COLO668 (cell line): Measurements from ENCODE around the gene DOK5.

Experiments used
- DNase-seq: peaks from one replicate; lab custom pipeline; 2025; ENCODE audit not compliant: unreplicated experiment; lab: John Stamatoyannopoulos, UW

The DOK5 gene

DNA sequence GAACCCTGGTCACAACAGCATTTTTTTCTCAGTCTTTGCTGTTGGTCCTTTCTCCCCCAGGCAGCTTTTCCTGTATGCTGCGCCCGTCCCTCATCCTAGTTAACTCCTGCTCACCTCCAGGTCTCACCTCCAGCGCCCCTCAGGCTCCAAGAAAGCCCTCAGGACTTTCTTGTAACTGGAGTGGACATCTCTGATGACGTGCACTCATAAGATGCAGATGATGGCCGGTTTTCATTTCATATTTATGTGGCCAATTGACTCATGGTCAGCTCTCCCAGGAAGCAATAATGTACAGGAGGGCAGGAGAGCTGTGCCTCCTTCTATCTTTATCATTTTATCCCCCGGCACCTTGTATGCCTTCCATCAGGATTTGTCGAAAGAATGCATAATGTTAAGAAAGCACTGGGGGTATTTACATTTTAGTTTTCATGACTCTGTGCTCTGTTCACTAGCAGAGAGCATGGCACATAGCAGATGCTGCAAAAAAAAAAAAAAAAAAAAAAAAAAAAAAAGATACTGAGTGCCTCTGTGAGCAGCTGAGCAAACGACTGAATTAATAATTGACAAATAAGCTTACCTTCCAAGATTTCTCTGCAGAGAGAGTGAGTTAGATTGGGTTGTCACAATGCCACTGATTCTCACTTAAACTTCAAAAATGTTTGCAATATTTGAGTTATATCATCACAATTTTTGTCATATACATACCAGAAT, 170.2 kb downstream of the DOK5 start:
- no peak for DNase-seq

DNA sequence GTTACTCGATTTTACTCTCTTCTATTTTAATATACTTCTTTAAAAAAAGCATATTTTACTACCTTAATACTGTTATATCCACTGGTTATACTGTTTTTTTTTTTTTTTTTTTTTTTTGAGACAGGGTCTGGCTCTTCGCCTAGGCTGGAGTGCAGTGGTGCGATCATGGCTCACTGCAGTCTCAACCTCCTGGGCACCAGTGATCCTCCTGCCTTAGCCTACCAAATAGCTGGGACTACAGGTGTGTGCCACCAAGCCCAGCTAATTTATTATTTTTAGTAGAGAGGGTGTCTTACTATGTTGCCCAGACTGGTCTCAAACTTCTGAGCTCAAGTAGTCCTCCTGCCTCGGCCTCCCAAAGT, 170.7 kb downstream of the DOK5 start:
- no peak for DNase-seq

DNA sequence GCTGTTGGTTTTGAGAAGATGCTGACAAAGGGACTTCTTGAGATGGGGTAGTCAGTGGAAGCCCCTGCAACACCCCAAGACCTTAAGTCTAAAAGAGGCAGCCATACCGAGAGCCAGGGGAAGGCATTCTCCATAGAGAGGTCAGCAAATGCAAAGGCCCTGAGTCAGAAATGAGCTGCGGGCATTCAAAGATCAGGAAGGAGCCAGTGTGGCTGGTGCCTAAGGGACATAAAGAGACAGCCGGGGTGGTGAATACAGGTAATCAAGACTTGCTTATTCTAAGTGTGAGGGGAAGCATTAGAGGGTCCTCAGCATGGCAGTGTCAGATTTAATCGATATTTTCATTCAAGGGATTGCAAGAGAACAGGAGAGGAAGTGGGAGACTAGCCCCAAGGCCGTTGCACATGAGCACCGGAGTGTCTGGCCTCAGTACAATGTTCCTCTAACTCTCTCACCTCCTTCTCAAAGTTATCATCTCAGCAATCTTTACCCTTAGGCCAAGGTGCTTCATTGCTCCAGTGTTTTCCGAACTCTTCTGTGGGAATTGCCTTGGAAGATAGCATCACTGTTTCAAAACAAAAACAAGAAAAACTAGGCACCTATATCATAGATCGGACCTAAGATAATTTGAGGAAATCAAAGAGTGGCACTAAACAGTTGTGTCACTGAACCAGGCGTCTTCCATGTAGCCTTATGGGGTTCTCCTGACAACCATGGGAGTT, 173.2 kb downstream of the DOK5 start:
- DNase-seq = no peak

DNA sequence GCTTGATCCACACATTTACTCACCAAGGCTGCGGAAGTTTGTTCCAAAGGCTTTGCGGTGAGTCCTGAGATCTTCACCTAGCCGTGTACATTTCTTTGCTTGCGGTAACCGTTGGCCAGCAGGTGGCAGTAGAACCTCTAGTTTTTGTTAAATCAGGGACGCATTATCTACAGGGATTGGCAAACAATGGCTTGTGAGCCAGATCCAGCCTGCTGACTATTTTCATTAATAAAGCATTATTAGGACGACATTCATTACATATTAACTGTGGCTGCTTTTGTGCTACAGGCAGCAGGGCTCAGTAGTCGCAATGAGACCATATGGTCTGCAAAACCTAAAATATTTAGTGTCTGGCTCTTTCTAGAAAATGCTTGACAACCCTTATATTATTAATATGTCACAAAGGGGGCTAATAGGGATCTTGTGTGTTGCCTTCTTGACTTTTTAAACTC, 174.1 kb downstream of the DOK5 start:
- peak; percentile 61 for DNase-seq

DNA sequence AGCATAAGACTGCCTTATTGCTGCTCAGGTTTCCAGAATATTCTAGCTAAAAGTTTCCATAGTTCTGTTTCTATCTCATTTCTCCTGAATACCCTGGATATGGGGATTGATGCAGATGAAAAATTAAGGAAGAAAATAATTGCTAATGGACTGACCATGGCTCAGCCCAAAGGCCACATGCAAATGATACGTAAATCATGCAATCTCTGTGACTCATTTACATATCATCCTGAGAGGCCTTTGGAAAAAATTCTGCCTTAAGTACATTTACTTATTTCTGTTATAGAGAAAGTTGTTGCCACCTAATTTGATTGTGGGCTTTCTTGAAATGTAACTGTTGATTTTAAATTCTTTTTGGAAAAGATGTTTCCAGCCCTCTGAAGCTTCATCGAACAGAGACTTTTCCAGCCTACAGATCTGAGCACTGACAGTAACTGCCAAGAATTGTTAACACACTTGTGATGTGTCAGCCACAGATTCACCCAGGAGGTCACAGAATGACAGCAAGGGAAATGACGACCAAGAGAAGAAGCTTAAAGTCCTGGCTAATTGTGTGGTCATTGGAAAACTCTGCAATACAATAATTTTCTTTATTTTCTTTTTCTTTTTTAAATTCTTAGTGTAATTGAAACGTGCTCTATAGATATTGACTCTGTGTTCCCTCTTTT, 174.8 kb downstream of the DOK5 start:
- DNase-seq = no peak

DNA sequence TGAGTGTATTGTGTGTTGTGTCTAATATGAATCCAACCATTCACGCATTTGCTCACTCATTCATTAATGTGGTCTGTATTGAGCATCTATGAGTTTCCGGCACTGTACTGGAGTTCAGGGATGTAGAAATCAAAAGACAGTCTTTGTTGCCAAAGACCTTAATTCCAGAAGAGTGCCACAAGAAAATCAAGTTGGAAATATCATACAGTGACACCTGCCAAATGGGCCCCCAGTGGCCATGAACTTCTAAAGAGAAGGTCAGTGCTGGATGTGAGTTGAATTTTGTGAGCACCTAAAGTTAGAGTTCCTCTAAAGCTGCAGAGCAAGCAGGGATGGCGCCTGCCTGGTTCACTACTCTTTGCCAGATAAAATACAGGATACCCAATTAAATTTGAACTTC, 175.9 kb downstream of the DOK5 start:
- DNase-seq = no peak

DNA sequence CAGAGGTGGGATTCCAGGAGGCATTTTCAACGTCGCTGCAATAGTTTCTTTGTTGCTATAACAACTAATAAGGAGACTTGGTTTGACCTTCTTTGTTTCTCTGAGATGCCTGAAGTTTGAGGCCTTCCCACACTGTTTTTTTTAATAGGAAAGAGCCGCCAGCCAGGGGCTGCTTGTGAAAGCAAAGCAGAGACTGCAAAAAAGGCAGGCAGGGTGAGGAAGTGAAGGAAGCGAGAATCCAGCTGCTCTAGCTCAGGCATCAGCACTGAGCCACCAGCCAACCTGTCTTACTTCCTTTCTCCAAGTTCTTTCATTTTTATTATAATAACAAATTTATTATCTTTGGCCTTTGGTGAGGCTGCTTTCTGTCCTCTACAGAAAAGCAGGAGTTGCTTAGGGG, 179.1 kb downstream of the DOK5 start:
- no peak for DNase-seq

DNA sequence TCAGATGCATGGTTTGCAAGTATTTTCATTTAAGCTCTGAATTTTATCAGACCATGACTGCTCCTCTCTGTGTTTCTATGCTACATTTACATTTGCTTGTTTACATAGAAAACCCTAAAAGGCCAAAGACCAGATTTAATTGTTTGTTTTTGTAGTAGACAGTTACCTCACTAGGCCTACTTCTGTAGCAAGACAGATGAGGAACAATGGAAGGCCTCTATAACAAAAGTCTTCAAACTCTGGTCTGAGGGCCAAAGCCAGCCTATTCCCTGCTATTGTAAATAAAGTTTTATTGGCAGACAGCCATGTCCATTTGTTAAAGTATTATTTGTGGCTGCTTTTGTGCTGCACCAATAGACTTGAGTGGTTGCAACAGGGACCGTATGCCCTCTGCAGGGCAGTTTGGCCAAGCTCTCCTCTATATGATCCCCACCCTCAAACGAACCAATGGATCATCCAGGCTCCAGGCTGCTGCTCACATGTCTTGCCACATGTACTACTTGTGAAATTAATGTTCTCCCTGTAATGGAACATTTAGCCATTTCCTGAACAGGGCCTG, 182.0 kb downstream of the DOK5 start:
- no peak for DNase-seq

DNA sequence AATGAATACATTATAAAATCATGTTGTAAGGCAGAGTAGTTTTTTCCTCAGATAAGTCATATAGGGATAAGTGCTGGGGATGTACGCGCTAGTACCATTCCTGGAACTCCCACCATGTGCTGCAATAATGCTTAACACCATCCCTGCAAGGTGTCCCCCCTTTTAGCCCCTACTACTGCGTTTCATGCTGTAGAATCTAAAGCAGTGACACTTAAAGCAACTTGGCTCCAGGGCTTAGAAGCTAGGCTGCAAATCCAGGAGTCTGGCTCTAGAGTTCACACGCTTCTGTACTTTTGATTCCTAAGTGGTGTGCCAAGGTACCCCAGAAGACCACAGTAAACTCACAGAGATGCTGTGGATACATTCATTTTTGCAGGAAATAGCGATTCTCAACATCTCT, 183.1 kb downstream of the DOK5 start:
- no peak for DNase-seq

DNA sequence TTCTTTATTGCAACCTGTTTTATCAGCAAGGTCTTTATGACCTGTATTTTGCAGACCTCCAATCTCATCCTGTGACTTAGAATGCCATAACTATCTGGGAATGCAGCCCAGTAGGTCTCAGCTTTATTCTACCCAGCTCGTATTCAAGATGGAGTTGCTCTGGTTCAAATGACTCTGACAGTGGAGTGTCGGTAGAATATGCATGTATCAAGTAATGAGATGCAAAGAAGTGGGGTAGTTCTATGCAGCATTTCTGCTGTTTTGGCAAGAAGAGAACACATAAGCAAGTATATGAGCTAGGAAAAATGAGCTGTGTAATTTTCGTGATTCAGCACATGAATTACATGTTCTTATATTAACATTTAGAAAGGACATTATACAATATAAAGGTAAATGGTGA, 185.9 kb downstream of the DOK5 start:
- no peak for DNase-seq

DNA sequence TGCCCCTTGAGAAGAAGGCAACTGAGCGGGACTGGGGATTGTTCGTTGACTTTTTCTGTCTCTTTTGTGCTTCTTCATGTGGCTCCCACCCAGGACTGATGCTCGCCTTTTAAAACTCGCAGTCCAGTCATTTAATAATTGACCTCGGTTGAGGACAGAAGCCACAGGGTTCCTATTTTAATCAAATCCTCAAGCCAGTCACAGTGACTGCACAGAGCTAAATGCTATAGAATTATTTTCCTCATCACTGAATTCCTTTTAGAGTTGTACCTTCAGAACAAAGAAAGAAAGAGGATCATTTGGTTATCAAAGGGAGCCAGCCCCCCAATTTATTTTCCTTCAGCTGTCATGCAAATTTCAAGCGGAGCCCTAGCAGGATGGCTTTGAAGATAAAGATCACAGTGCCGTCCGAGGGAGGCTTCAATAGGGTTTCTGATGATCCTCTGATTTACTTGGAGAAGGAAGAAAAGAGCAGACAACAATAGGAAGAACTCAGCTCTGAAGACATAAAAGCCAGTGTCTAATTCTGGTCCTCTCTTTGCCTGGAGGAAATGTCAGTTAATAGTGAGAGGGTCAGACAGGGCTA, 186.6 kb downstream of the DOK5 start:
- DNase-seq = no peak

DNA sequence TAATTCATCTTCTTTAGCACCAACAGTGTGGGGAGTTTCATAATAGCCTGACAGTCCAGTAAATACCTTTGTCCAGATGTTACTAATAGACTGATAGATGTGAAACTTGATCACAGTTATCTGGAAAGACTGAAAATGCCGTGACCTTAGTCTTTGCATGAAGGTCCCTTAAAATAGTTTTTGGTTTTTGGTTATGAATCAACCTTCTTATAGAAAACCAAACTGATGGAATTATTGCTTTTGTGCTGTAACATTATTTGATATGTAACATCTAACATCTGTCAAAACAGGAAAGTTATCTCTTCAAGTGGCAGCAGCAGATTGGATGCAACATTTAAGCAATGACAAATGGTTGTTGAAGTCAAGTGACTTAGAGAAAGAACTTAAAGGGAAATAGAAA, 190.4 kb downstream of the DOK5 start:
- no peak for DNase-seq

DNA sequence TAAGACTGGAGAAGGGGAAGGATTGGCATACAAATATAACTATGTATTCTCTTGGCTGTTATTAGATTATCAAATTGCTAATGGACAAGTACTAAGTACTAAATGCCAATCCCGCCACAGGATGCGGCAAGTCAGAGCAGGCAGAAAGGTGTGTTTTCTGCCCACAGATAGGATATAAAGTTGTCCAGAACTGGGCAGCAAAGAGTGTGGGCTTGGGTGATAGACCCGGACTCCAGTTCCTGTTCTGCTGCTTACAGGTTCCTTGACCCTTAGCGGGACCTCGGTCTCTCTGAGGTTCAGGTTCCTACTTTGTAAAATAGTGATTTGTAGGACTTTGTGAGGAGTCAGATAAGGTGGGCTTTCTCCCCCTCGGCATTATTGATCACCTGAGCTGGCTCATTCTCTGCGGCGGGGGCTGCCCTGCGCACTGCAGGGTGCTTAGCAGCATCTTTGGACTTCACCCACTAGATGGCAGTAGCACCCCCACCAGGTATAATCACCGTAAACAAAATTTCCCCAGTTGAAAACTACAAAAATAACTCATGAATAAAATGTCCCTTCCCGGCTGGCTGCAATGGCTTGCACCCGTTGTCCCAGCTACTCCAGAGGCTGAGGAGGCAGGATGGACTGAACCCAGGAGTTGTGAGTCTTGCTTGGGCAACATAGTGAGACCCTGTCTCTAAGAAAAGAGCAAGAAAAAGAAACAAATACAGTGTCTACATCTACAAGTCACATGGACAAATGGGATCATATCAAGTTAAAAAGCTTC, 193.1 kb downstream of the DOK5 start:
- peak; percentile 7 for DNase-seq

DNA sequence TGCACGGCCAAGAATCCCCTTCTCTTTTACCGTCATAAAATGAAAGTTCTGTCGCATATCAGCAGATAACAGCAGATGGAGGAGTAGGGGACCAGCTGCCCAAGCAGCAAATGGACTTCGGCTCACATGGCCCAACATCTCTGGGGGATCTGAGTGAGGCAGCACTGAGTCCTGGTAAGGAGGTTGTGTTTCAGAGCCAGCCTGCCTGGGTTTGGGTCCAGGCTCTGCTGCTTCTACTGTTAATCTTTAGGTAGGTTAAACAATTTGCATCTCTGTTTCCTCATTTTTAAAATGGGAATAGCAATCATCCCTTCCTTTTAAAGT, 193.6 kb downstream of the DOK5 start:
- DNase-seq = no peak

DNA sequence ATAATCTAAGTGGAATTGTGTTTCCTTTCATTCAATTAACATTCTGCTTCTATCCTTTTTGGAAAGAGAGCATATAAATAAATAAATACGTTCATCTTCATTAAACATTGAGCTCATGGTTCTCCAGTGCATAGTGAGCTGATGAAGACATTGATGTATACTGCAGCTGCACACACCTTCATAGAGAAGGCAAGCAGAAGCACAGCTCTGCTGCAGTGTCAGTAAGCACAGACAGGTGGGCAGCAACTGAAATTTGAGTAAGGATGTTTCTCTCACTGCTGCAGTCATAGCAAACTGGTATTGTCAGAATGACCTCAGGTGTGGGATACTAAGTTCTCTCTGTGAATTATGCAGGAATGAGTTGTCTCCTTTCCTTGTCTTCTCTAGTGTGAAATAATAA, 202.9 kb downstream of the DOK5 start:
- no peak for DNase-seq

DNA sequence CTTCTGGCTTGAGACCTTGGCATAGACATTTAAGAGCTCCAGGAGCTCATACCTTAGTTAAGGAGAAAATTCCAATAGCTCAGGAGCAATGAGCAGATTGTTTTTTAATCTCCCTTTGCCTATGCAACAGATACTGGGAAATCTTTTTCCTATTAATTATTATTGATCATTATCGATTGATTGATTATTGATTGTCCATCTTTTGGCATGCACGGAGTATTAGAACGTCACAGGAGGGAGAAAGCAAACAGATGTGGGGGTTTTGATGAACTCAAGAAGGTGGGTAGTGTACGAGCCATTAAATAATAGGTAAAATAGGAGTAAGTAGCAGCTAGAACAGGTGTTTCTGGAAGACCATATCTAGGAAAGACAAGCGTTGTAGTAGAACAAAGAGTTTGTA, 205.0 kb downstream of the DOK5 start:
- DNase-seq = no peak

DNA sequence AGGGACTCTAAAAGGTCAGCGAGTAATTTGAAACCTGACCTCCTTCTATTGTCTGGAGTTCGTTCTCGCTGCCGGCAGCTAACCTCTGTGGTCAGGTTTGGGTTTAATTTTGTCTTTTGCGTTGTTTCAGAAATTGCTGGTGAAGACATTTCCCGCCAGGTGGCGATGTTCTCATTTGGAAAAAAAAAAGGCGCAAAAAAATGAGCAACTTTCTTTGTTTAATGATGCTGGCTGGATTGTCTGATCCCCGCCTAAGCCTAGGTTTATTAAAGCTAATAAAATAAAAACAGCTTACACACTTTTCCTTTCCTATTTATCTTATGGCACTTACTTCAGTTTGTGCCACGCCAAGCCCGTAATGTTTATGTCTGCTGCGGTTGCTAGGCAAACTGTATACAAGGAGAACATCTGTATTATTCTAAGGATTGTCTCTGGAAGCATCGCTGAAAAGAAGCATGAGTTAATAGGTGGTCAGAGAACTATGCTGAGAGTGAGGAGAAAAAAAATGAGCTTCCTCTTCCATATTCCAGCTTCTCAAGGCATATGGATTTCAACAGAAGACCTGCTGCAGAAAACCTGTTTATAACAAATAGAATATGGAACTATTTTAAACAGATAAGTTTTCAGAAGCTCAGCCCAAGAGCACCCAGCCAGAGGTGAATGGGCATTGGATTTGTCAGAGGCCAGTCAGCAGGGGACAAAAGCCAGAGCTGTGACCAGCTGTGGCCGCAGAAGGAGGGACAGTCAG, 205.7 kb downstream of the DOK5 start:
- no peak for DNase-seq

DNA sequence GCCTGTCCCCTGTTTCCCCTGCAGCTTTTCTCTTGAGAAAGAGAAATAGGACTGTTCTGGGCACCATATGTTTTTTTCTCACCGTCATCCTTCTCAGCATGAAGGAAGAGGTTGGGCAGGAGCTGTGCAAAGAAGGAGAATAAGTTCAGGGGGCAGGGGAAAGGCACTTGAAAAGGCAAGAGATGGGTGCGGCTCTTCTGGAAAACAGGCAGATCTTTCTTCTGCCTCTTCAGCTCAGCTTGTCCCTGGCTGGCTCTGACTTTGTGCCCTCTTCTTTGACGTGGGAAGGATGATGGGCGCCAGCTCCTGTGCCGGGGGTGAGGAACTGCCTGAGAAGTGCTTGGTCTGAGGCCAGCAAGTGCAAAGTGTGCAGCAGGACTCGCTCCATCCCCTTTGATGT, 206.5 kb downstream of the DOK5 start:
- DNase-seq = no peak

DNA sequence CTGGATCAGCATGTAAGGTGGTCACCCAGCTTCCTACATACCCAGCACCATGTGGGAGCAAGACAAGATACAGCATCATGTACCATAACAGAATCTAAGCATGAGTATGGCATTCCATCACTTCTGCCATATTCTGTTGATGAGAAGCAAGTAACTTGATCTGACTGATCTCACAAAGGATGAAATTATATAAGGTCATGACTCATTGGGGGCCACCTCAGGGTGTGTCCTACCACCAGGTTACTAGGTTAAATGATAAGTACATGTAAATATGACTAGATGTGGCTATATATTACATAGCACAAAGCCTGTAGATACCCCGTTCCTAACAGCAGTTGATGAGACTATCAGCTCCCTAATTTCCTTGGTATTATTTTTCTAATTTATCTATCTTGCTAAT, 213.1 kb downstream of the DOK5 start:
- no peak for DNase-seq

DNA sequence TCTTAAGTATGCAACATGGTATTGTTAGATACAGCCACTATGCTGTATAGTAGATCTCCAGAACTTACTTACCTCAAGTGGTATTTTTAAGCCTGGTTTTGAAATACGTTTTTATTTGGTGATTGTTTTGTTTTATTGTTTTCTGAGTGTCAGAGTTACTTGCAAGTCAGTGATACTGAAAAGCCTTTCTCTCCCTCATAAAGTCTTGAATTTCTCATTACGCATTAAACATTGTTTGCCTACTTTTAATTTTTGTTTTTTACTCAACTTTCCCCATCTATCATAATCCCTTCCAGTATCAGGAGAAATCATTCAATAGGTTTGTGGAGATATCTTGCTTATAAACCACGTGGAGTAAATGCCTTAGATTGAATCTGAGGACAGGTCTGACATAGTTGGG, 214.9 kb downstream of the DOK5 start:
- DNase-seq = no peak
